Retinal pigment epithelial cell (primary cell): Measurements from ENCODE around the gene BEST2.

Source experiments
- DNase-seq: peaks from one replicate; pipeline ENCODE4 v3.0.0-alpha.2; 2010; ENCODE audit warnings: low read depth
- H3K4me3 ChIP-seq: 2 replicates; pipeline ENCODE4 v1.5.1; 2011; ENCODE audit warnings: mild to moderate bottlenecking, low read length, control low read depth, moderate library complexity
- CTCF ChIP-seq: conservative IDR thresholded peaks from 2 replicates; pipeline ENCODE4 v1.5.1; 2011; ENCODE audit warnings: low read depth, low read length, control low read depth, inconsistent platforms

Gene BEST2

GRCh38 chr19:12784871-12785430 is 33.4 kb downstream of the BEST2 start:
- no peak overlapping the region for H3K4me3 ChIP-seq
- no peak for TF ChIP-seq CTCF
- DNase-seq, result no peak

- TF ChIP-seq CTCF, result no peak
- no peak for DNase-seq
- H3K4me3 ChIP-seq, result no peak overlapping the region
These were observed 33.9 kb downstream of the BEST2 start for GRCh38 chr19:12785431-12786031.

GRCh38 chr19:12786141-12786870 is 34.7 kb downstream of the BEST2 start:
- TF ChIP-seq CTCF, result no peak
- H3K4me3 ChIP-seq, result no peak overlapping the region
- no peak for DNase-seq

GRCh38 chr19:12786952-12787351 is 35.4 kb downstream of the BEST2 start:
- H3K4me3 ChIP-seq, result no peak overlapping the region
- TF ChIP-seq CTCF, result no peak

GRCh38 chr19:12787458-12787857 is 35.9 kb downstream of the BEST2 start:
- TF ChIP-seq CTCF, result no peak

More at GRCh38 chr19:12786952-12787351, 35.4 kb downstream of the BEST2 start:
- DNase-seq, result no peak

GRCh38 chr19:12788042-12788681 is 36.6 kb downstream of the BEST2 start:
- TF ChIP-seq CTCF, result no peak
- no peak overlapping the region for H3K4me3 ChIP-seq

More at GRCh38 chr19:12787458-12787857, 35.9 kb downstream of the BEST2 start:
- DNase-seq, result no peak
- no peak overlapping the region for H3K4me3 ChIP-seq

More at GRCh38 chr19:12788042-12788681, 36.6 kb downstream of the BEST2 start:
- no peak for DNase-seq
